ENCODE measurements around the gene PTPRM. TPM values are rescaled to one million over a fixed set of nuclear protein-coding genes. Genes with fewer than 3 reads are reported as not detected.

PTPRM gene
- total RNA-seq, 1 donor from 2014 or later = 1.00 TPM

DNA sequence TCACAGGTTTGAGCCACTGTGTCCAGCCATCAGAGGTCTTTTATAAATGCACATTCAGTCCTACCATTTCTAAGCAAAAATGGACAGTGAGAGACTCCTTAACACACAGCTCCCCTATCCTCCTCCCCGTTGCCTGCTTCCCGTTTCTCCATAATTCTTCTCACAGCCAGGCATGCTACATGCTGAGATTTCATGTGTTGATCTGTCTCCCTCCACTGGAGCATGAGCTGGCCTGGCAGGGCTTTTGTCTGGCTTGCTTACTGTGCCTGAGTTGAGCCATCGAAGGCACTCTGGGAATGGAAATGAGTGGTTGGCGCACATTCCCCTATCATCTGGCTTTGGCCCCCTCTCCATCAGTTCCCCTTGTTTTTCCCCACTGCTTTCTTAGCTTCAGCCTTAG lies 413.5 kb downstream of the PTPRM start:
- Mint-ChIP-seq H3K4me3 (no peak overlapping the region), H3K9me3 (no peaks in the 10 kb centered on the region), H3K36me3 (ENCODE audit: low read depth) (no peaks in the 10 kb centered on the region), H3K27me3 (no peaks in the 10 kb centered on the region), H3K4me1 (no peaks in the 10 kb centered on the region), H3K27ac (no peak overlapping the region)
- intact Hi-C loops (cut with micrococcal nuclease) = no loop called here
- TF ChIP-seq, protein P1, sequence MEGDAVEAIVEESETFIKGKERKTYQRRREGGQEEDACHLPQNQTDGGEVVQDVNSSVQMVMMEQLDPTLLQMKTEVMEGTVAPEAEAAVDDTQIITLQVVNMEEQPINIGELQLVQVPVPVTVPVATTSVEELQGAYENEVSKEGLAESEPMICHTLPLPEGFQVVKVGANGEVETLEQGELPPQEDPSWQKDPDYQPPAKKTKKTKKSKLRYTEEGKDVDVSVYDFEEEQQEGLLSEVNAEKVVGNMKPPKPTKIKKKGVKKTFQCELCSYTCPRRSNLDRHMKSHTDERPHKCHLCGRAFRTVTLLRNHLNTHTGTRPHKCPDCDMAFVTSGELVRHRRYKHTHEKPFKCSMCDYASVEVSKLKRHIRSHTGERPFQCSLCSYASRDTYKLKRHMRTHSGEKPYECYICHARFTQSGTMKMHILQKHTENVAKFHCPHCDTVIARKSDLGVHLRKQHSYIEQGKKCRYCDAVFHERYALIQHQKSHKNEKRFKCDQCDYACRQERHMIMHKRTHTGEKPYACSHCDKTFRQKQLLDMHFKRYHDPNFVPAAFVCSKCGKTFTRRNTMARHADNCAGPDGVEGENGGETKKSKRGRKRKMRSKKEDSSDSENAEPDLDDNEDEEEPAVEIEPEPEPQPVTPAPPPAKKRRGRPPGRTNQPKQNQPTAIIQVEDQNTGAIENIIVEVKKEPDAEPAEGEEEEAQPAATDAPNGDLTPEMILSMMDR (IDR thresholded peaks at IDR 0.05) = no peak
- no peak for ATAC-seq (ENCODE audit: low read depth)
- DNase-seq = no peak
- ChIA-PET POLR2A (no interaction called here), CTCF (no interaction called here)

DNA sequence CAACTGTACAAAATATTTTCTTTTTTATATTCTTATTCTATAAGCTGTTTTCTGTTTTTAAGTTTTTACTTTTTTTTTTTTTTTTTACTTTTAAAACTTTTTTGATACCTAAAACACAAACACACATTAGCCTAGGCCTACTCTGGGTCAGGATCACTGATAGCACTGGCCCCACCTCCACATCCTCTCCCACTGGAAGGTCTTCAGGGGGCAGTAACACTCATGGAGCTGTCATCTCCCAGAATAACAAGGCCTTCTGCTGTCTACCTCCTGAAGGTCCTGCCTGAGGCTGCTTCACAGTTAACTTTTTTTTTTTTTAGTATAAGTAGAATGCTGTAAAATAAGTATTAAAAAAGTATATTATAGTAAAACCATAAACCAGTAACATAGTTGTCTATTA lies 415.1 kb downstream of the PTPRM start:
- ChIA-PET POLR2A (no interaction called here), CTCF (no interaction called here)
- H3K4me3 Mint-ChIP-seq = no peak overlapping the region
- no peaks in the 10 kb centered on the region for H3K36me3 Mint-ChIP-seq (ENCODE audit: low read depth)
- no peaks in the 10 kb centered on the region for H3K9me3 Mint-ChIP-seq
- no peak for ATAC-seq (ENCODE audit: low read depth)
- no peak for DNase-seq
- intact Hi-C loops (cut with micrococcal nuclease) = no loop called here
- no peak overlapping the region for H3K27ac Mint-ChIP-seq
- TF ChIP-seq, protein P1 (IDR thresholded peaks at IDR 0.05) = no peak
- no peaks in the 10 kb centered on the region for H3K4me1 Mint-ChIP-seq
- no peaks in the 10 kb centered on the region for H3K27me3 Mint-ChIP-seq

DNA sequence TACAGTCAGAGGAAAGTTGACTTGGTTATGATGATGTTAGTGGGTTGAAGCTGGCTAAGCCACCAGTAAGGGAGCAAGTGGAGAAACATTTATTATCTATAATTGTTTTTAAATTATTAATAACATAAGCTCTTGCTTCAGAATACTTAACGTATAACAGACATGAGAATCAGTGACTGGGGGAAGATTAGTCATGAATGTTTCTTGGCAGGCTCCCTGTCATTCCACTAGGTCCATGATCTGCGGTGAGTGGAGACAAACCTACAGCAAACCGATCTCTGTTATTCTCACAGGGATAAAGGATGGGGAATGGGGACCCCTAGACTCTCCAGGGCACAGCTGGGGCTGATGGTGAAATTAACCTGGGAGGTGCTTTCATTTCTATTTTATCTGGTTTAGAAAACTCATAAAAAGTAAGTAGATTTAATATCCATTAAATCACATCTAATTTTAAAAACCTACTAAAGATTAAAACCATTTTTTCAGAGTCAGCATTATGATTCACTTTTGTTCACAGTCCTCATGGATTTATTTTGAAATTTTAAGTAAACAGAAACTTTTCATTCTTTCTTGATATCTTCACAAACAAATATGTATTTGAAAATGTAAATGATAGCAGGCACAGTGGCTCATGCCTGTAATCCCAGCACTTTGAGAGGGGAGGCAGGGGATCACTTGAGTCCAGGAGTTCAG lies 420.3 kb downstream of the PTPRM start:
- no peak overlapping the region for H3K4me3 Mint-ChIP-seq
- peaks cover 9% of the 10 kb centered on the region for H3K9me3 Mint-ChIP-seq
- H3K36me3 Mint-ChIP-seq (ENCODE audit: low read depth) = no peaks in the 10 kb centered on the region
- intact Hi-C loops (cut with micrococcal nuclease) = no loop called here
- no peaks in the 10 kb centered on the region for H3K27me3 Mint-ChIP-seq
- no peak for DNase-seq
- no peak for ATAC-seq (ENCODE audit: low read depth)
- ChIA-PET CTCF (no interaction called here), POLR2A (no interaction called here)
- no peaks in the 10 kb centered on the region for H3K4me1 Mint-ChIP-seq
- no peak overlapping the region for H3K27ac Mint-ChIP-seq
- TF ChIP-seq, protein P1 (IDR thresholded peaks at IDR 0.05) = no peak

DNA sequence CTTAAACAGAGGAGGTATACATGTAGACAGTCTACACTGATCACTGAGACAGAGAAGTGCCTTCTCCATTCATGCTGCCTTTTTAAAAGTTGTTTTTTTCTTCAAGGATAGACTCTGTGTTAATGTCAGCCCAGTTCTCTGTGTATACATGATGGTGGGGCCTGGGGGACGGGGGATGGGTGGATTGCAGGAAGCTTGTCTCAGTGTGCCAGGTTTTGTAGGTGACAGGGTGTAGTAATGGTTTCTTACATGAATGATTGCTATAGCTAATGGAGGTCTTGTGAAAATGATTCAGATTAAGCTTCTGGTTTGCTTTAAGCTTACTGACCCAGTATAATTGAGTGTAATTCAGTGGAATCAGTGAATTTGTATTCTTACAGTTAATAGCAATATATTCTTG lies 423.6 kb downstream of the PTPRM start:
- Mint-ChIP-seq H3K4me3 (no peak overlapping the region), H3K9me3 (peaks cover 14% of the 10 kb centered on the region), H3K4me1 (no peaks in the 10 kb centered on the region), H3K27ac (no peak overlapping the region), H3K27me3 (no peaks in the 10 kb centered on the region), H3K36me3 (ENCODE audit: low read depth) (no peaks in the 10 kb centered on the region)
- ChIA-PET POLR2A (no interaction called here), CTCF (no interaction called here)
- TF ChIP-seq, protein P1 (IDR thresholded peaks at IDR 0.05) = no peak
- ATAC-seq (ENCODE audit: low read depth) (no peak), DNase-seq (no peak)
- intact Hi-C loops (cut with micrococcal nuclease) = no loop called here

DNA sequence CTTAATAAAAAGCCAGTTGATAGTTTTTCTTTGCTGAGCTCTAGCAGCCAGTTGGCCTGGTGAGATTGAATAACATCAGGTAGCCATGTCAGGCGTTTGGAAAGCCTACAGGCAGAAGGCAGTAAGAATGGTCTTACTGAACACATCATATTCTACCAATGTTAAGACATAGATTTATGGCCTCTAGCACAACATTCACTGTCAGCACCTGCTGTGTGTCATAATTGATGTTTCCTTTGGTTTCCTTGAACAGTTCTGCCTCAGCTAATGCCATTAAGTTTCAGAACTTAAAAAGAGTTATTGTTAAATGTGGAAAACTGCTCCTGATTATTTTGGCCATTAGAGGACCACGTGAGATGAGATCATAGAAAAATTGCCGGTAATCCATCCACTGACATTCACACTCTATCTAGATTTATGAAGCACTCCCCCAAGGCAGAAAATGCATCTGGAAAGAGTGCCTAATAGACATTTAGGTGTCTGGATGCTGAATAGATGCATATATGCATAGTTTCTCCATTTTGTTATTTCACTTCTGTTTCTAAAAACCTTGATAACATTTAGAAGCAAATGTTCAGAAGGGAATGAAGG lies 434.7 kb downstream of the PTPRM start:
- no peak overlapping the region for H3K4me3 Mint-ChIP-seq
- no peak for ATAC-seq (ENCODE audit: low read depth)
- H3K36me3 Mint-ChIP-seq (ENCODE audit: low read depth) = no peaks in the 10 kb centered on the region
- no peak overlapping the region for H3K27ac Mint-ChIP-seq
- no peaks in the 10 kb centered on the region for H3K4me1 Mint-ChIP-seq
- peaks cover 2% of the 10 kb centered on the region for H3K9me3 Mint-ChIP-seq
- H3K27me3 Mint-ChIP-seq = no peaks in the 10 kb centered on the region
- intact Hi-C loops (cut with micrococcal nuclease) = no loop called here
- DNase-seq = no peak
- TF ChIP-seq, protein P1 (IDR thresholded peaks at IDR 0.05) = no peak
- ChIA-PET POLR2A (no interaction called here), CTCF (no interaction called here)

Data from activated B cell treated with CpG ODN at 0.5 μM for 24 hours (primary cell).